Measurements from ENCODE around the gene ARFGAP3. TPM values are rescaled to one million over a fixed set of nuclear protein-coding genes. Genes with fewer than 3 reads are reported as not detected.
A peak's percentile ranks its signal among the peaks of the same experiment; 100 is the strongest.

Gene ARFGAP3
- total and polyA plus RNA-seq, 7 donors: 23.4 to 45.3 (median 35.7) TPM

- WGBS, 2 donors: 84 to 85% methylated on average over 13 of the region's 13 CpGs
- Histone ChIP-seq H3K27me3 (no peaks in the 10 kb centered on the region), H3K9me3 (no peaks in the 10 kb centered on the region), H3K4me3 (no peak overlapping the region), H3K36me3 (peaks cover 24 to 92% (median 51%) of the 10 kb centered on the region in 4 donors), H3K27ac (peak overlapping the region; percentile 2 to 64 (median 30)), H3K4me1 (no peaks in the 10 kb centered on the region)
- DNase-seq: peak; percentile 68
- TF ChIP-seq POLR2A (IDR thresholded peaks at IDR 0.05) (no peak), POLR2AphosphoS5 (IDR thresholded peaks at IDR 0.05) (no peak), EP300 (IDR thresholded peaks at IDR 0.05) (no peak), CTCF (IDR thresholded peaks at IDR 0.05) (no peak)
- intact Hi-C loops (cut with DNase I): no loop called here
These were observed 51.8 kb downstream of the ARFGAP3 start for GRCh38 chr22:42805016-42805997.

GRCh38 chr22:42803389-42803788 is 53.7 kb downstream of the ARFGAP3 start:
- TF ChIP-seq CTCF (IDR thresholded peaks at IDR 0.05) (no peak), EP300 (IDR thresholded peaks at IDR 0.05) (no peak), POLR2AphosphoS5 (IDR thresholded peaks at IDR 0.05) (no peak), POLR2A (IDR thresholded peaks at IDR 0.05) (no peak)
- Histone ChIP-seq H3K36me3 (peaks cover 20 to 91% (median 55%) of the 10 kb centered on the region in 4 donors), H3K27me3 (no peaks in the 10 kb centered on the region), H3K27ac (no peak overlapping the region), H3K4me1 (no peaks in the 10 kb centered on the region), H3K4me3 (no peak overlapping the region), H3K9me3 (no peaks in the 10 kb centered on the region)
- intact Hi-C loops (cut with DNase I): no loop called here
- DNase-seq: peak; percentile 37
- WGBS, 2 donors: 90 to 96% methylated on average over 7 of the region's 7 CpGs

GRCh38 chr22:42801252-42802080 is 55.6 kb downstream of the ARFGAP3 start:
- no peaks in the 10 kb centered on the region for H3K9me3 ChIP-seq
- TF ChIP-seq POLR2A (IDR thresholded peaks at IDR 0.05) (no peak), CTCF (IDR thresholded peaks at IDR 0.05) (no peak), EP300 (IDR thresholded peaks at IDR 0.05) (no peak), POLR2AphosphoS5 (IDR thresholded peaks at IDR 0.05) (no peak)
- no peaks in the 10 kb centered on the region for H3K27me3 ChIP-seq
- H3K27ac ChIP-seq: no peak overlapping the region
- DNase-seq: peak; percentile 56
- H3K36me3 ChIP-seq: peaks cover 10 to 91% (median 44%) of the 10 kb centered on the region in 4 donors
- H3K4me3 ChIP-seq: no peak overlapping the region
- intact Hi-C loops (cut with DNase I): no loop called here
- peaks cover 0 to 7% (median 0%) of the 10 kb centered on the region in 4 donors for H3K4me1 ChIP-seq
- 87 to 96% methylated on average over 12 of the region's 12 CpGs for WGBS, 2 donors

- peaks cover 3 to 90% (median 37%) of the 10 kb centered on the region in 4 donors for H3K36me3 ChIP-seq
- H3K4me1 ChIP-seq: peaks cover 0 to 7% (median 0%) of the 10 kb centered on the region in 4 donors
These were observed 56.4 kb downstream of the ARFGAP3 start for GRCh38 chr22:42800451-42801251.

More at GRCh38 chr22:42800451-42801251, 56.4 kb downstream of the ARFGAP3 start:
- TF ChIP-seq POLR2A (IDR thresholded peaks at IDR 0.05) (no peak), EP300 (IDR thresholded peaks at IDR 0.05) (no peak), POLR2AphosphoS5 (IDR thresholded peaks at IDR 0.05) (no peak), CTCF (IDR thresholded peaks at IDR 0.05) (no peak)
- no peak overlapping the region for H3K4me3 ChIP-seq
- WGBS, 2 donors: 93 to 95% methylated on average over 9 of the region's 9 CpGs
- no peaks in the 10 kb centered on the region for H3K9me3 ChIP-seq
- no peak for DNase-seq
- intact Hi-C loops (cut with DNase I): no loop called here
- no peak overlapping the region for H3K27ac ChIP-seq
- no peaks in the 10 kb centered on the region for H3K27me3 ChIP-seq

All from sigmoid colon (tissue), 7 donors.